ENCODE data around the gene XIRP1.
A peak's percentile ranks its signal among the peaks of the same experiment; 100 is the strongest.

The XIRP1 gene

GRCh38 chr3:39208463-39209055 is 16.2 kb upstream of the XIRP1 start:
- no peaks in the 10 kb centered on the region for H3K9me2 ChIP-seq (replicated peaks; ENCODE audit: control insufficient read depth, low read length)
- H3K27ac ChIP-seq (ENCODE audit: low read depth, low read length) = no peak overlapping the region
- H4K20me1 ChIP-seq (ENCODE audit: control insufficient read depth, insufficient read depth, low read depth, low read length) = no peaks in the 10 kb centered on the region
- H3K4me3 ChIP-seq (ENCODE audit: low read length) = no peak overlapping the region
- H3K79me2 ChIP-seq (ENCODE audit: control insufficient read depth, low read length) = no peaks in the 10 kb centered on the region
- TF ChIP-seq, protein P1, sequence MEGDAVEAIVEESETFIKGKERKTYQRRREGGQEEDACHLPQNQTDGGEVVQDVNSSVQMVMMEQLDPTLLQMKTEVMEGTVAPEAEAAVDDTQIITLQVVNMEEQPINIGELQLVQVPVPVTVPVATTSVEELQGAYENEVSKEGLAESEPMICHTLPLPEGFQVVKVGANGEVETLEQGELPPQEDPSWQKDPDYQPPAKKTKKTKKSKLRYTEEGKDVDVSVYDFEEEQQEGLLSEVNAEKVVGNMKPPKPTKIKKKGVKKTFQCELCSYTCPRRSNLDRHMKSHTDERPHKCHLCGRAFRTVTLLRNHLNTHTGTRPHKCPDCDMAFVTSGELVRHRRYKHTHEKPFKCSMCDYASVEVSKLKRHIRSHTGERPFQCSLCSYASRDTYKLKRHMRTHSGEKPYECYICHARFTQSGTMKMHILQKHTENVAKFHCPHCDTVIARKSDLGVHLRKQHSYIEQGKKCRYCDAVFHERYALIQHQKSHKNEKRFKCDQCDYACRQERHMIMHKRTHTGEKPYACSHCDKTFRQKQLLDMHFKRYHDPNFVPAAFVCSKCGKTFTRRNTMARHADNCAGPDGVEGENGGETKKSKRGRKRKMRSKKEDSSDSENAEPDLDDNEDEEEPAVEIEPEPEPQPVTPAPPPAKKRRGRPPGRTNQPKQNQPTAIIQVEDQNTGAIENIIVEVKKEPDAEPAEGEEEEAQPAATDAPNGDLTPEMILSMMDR (IDR thresholded peaks at IDR 0.05; ENCODE audit: low read depth, low read length, poor library complexity, severe bottlenecking) = peak; percentile 70
- no peak for TF ChIP-seq EZH2phosphoT487 (IDR thresholded peaks at IDR 0.05; ENCODE audit: borderline replicate concordance, low read length)
- no peaks in the 10 kb centered on the region for H3K36me3 ChIP-seq (ENCODE audit: control insufficient read depth, low read length)
- H3K9me3 ChIP-seq (ENCODE audit: control insufficient read depth, insufficient read depth, low read length) = no peaks in the 10 kb centered on the region
- no peaks in the 10 kb centered on the region for H3F3A ChIP-seq (ENCODE audit: control insufficient read depth, insufficient read depth)
- peaks cover 17% of the 10 kb centered on the region for H3K4me1 ChIP-seq (ENCODE audit: control insufficient read depth, low read length)
- H3K4me2 ChIP-seq (ENCODE audit: low read length) = peak overlapping the region; percentile 15
- H3K27me3 ChIP-seq (ENCODE audit: control insufficient read depth, low read length) = peaks cover 6% of the 10 kb centered on the region; the same call in 1 of the 2 replicates

GRCh38 chr3:39207361-39208186 is 15.2 kb upstream of the XIRP1 start:
- Histone ChIP-seq H3F3A (ENCODE audit: control insufficient read depth, insufficient read depth) (no peaks in the 10 kb centered on the region), H3K4me1 (ENCODE audit: control insufficient read depth, low read length) (peaks cover 17% of the 10 kb centered on the region), H3K36me3 (ENCODE audit: control insufficient read depth, low read length) (no peaks in the 10 kb centered on the region), H3K79me2 (ENCODE audit: control insufficient read depth, low read length) (no peaks in the 10 kb centered on the region), H4K20me1 (ENCODE audit: control insufficient read depth, insufficient read depth, low read depth, low read length) (no peaks in the 10 kb centered on the region), H3K4me3 (ENCODE audit: low read length) (no peak overlapping the region), H3K9me3 (ENCODE audit: control insufficient read depth, insufficient read depth, low read length) (no peaks in the 10 kb centered on the region), H3K27me3 (ENCODE audit: control insufficient read depth, low read length) (peaks cover 14% of the 10 kb centered on the region; the same call in 1 of the 2 replicates), H3K9me2 (replicated peaks; ENCODE audit: control insufficient read depth, low read length) (no peaks in the 10 kb centered on the region), H3K27ac (ENCODE audit: low read depth, low read length) (no peak overlapping the region), H3K4me2 (ENCODE audit: low read length) (peak overlapping the region; percentile 15; the same call in 1 of the 2 replicates)
- TF ChIP-seq, protein P1 (IDR thresholded peaks at IDR 0.05; ENCODE audit: low read depth, low read length, poor library complexity, severe bottlenecking) = no peak
- TF ChIP-seq EZH2phosphoT487 (IDR thresholded peaks at IDR 0.05; ENCODE audit: borderline replicate concordance, low read length) = no peak

DNA sequence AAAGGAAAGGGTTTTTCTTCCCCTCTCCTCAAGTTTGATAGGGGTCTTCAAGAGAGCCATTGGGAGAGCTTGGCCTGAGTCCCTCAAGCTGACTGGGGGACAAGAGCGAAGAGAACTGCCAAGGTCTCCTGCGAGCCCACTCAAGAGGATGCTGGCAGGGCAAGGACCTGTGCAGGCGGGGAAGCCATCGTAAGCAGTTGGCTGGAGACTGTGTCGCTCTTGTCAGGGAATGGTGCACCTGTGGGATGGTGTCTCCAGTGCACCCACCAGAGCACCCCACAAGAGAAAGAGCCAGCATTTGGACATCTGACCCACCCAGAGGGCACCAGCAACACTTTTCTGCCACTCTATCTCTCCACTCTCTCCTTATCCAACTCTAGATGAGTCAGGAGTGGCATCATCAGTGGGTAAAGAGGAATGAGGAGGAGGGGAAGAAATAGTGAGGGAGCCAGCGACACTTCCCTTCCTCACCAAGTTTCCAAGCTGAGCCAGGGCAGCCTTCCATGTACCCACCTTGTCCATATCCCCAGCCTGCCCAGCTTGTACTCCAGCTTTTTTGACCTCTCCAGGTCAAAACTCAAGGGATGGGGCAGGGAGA is 13.6 kb upstream of the XIRP1 start:
- Histone ChIP-seq H3K79me2 (ENCODE audit: control insufficient read depth, low read length) (no peaks in the 10 kb centered on the region), H3K4me3 (ENCODE audit: low read length) (no peak overlapping the region), H3K4me1 (ENCODE audit: control insufficient read depth, low read length) (peaks cover 17% of the 10 kb centered on the region), H4K20me1 (ENCODE audit: control insufficient read depth, insufficient read depth, low read depth, low read length) (no peaks in the 10 kb centered on the region), H3K9me2 (replicated peaks; ENCODE audit: control insufficient read depth, low read length) (no peaks in the 10 kb centered on the region), H3F3A (ENCODE audit: control insufficient read depth, insufficient read depth) (no peaks in the 10 kb centered on the region), H3K9me3 (ENCODE audit: control insufficient read depth, insufficient read depth, low read length) (no peaks in the 10 kb centered on the region), H3K27me3 (ENCODE audit: control insufficient read depth, low read length) (peaks cover 14% of the 10 kb centered on the region; the same call in 1 of the 2 replicates), H3K27ac (ENCODE audit: low read depth, low read length) (no peak overlapping the region), H3K4me2 (ENCODE audit: low read length) (no peak overlapping the region), H3K36me3 (ENCODE audit: control insufficient read depth, low read length) (no peaks in the 10 kb centered on the region)
- TF ChIP-seq, protein P1 (IDR thresholded peaks at IDR 0.05; ENCODE audit: low read depth, low read length, poor library complexity, severe bottlenecking) = no peak
- no peak for TF ChIP-seq EZH2phosphoT487 (IDR thresholded peaks at IDR 0.05; ENCODE audit: borderline replicate concordance, low read length)

All from DOHH2 (cell line).